GM23338 (cell line): ENCODE results near the gene F2. TPM values are rescaled to one million over a fixed set of nuclear protein-coding genes. Genes with fewer than 3 reads are reported as not detected.

Experiments
- ATAC-seq: fragments of 200-7000 bp; cut with Tn5 transposase; 3 replicates; pipeline ENCODE4 v1.9.1; 2020
- DNase-seq: peaks from one replicate; pipeline ENCODE4 v3.0.0-alpha.2; 2015; ENCODE audit warnings: low spot score
- H2AFZ ChIP-seq: fragments of 200-600 bp; sonication (generic); 2 replicates; pipeline ENCODE4 v1.8.0; 2016; ENCODE audit warnings: antibody characterized with exemption, mild to moderate bottlenecking, moderate library complexity
- H3F3A ChIP-seq: fragments of 200-600 bp; sonication (generic); replicated peaks from 2 replicates; pipeline ENCODE4 v1.8.0; 2017; ENCODE audit warnings: antibody characterized with exemption, mixed run types, low read depth
- H3K27ac ChIP-seq: fragments of 200-600 bp; sonication (generic); 2 replicates; pipeline ENCODE4 v1.6.1; 2016; ENCODE audit warnings: low read depth
- H3K27me3 ChIP-seq: fragments of 200-600 bp; sonication (generic); 2 replicates; pipeline ENCODE4 v1.8.0; 2016; ENCODE audit warnings: mild to moderate bottlenecking, mixed run types, moderate library complexity; ENCODE audit not compliant: insufficient read depth
- H3K36me3 ChIP-seq: fragments of 200-600 bp; sonication (generic); 2 replicates; pipeline ENCODE4 v1.8.0; 2016; ENCODE audit warnings: mild to moderate bottlenecking; ENCODE audit not compliant: insufficient read depth
- H3K4me1 ChIP-seq: fragments of 200-600 bp; sonication (generic); 2 replicates; pipeline ENCODE4 v1.8.0; 2016; ENCODE audit warnings: mild to moderate bottlenecking, moderate library complexity; ENCODE audit not compliant: insufficient read depth
- H3K4me2 ChIP-seq: fragments of 200-600 bp; sonication (generic); 2 replicates; pipeline ENCODE4 v1.7.1; 2017; ENCODE audit warnings: mixed run types
- H3K4me3 ChIP-seq: fragments of 200-600 bp; sonication (generic); 2 replicates; pipeline ENCODE4 v1.6.1; 2016; ENCODE audit warnings: mixed run types
- H3K79me2 ChIP-seq: fragments of 200-600 bp; sonication (generic); replicated peaks from 2 replicates; pipeline ENCODE4 v1.8.0; 2017; ENCODE audit warnings: mild to moderate bottlenecking; ENCODE audit not compliant: insufficient read depth
- H3K9me2 ChIP-seq: fragments of 200-600 bp; sonication (generic); 2 replicates; pipeline ENCODE4 v1.8.0; 2017; ENCODE audit not compliant: insufficient read depth
- H4K20me1 ChIP-seq: fragments of 200-600 bp; sonication (generic); replicated peaks from 2 replicates; pipeline ENCODE4 v1.8.0; 2017; ENCODE audit warnings: mild to moderate bottlenecking; ENCODE audit not compliant: insufficient read depth
- H3K27ac Mint-ChIP-seq: 2 replicates; pipeline ENCODE4 v1.8.0; 2020; ENCODE audit warnings: inconsistent platforms, mild to moderate bottlenecking, moderate library complexity, mixed read lengths
- H3K27me3 Mint-ChIP-seq: 3 replicates; pipeline ENCODE4 v1.8.0; 2022; ENCODE audit warnings: low read depth, mild to moderate bottlenecking, moderate library complexity, mixed read lengths, inconsistent platforms; ENCODE audit not compliant: insufficient read depth, poor library complexity
- H3K36me3 Mint-ChIP-seq: 3 replicates; pipeline ENCODE4 v1.8.0; 2021; ENCODE audit warnings: low read depth, mild to moderate bottlenecking, inconsistent platforms, moderate library complexity, mixed read lengths
- H3K4me1 Mint-ChIP-seq: 3 replicates; pipeline ENCODE4 v1.8.0; 2020; ENCODE audit warnings: mild to moderate bottlenecking, inconsistent platforms, mixed read lengths
- H3K4me3 Mint-ChIP-seq: 3 replicates; pipeline ENCODE4 v1.8.0; 2021; ENCODE audit warnings: moderate library complexity, mild to moderate bottlenecking, inconsistent platforms, mixed read lengths
- H3K9me3 Mint-ChIP-seq: 3 replicates; pipeline ENCODE4 v1.8.0; 2020; ENCODE audit warnings: moderate library complexity, mild to moderate bottlenecking, inconsistent platforms, mixed read lengths
- CREB1 ChIP-seq: fragments of 250-450 bp; sonication (Bioruptor Pico); IDR thresholded peaks from 2 replicates; pipeline ENCODE4 v1.5.0; 2020; ENCODE audit warnings: low read depth, mild to moderate bottlenecking, moderate library complexity
- CTCF ChIP-seq, 2 experiments: fragments of 200-600 bp in 1 of 2; sonication (generic) in 1 of 2; conservative IDR thresholded peaks; 2 replicates each; pipeline versions ENCODE4 v1.5.1 to v1.6.1; 2016 to 2017; ENCODE audit warnings: antibody characterized with exemption in 2 of 2, low read depth in 2 of 2, mild to moderate bottlenecking in 2 of 2, moderate library complexity in 1 of 2
- ETS1 ChIP-seq: IDR thresholded peaks from 2 replicates; pipeline ENCODE4 v1.6.1; 2016; ENCODE audit warnings: antibody characterized with exemption
- EZH2phosphoT487 ChIP-seq: fragments of 200-600 bp; sonication (generic); IDR thresholded peaks from one replicate; pipeline ENCODE4 v1.8.1; 2018; ENCODE audit warnings: antibody characterized with exemption; ENCODE audit not compliant: unreplicated experiment
- JUNB ChIP-seq: IDR thresholded peaks from one replicate; pipeline ENCODE4 v1.6.1; 2016; ENCODE audit warnings: antibody characterized with exemption; ENCODE audit not compliant: unreplicated experiment
- NANOG ChIP-seq: IDR thresholded peaks from 2 replicates; pipeline ENCODE4 v1.6.1; 2016; ENCODE audit warnings: antibody characterized with exemption, borderline replicate concordance
- POLR2AphosphoS5 ChIP-seq: IDR thresholded peaks from 2 replicates; pipeline ENCODE4 v1.6.1; 2016; ENCODE audit warnings: antibody characterized with exemption, low read depth
- STAT1 ChIP-seq: IDR thresholded peaks from one replicate; pipeline ENCODE4 v1.6.1; 2016; ENCODE audit warnings: antibody characterized with exemption; ENCODE audit not compliant: unreplicated experiment
- ZNF331 ChIP-seq: fragments of 250-450 bp; sonication (Bioruptor Pico); IDR thresholded peaks from 2 replicates; pipeline ENCODE4 v1.5.0; 2020; ENCODE audit warnings: low read depth, mild to moderate bottlenecking, moderate library complexity
- ZNF462 ChIP-seq: fragments of 250-450 bp; sonication (Bioruptor Pico); IDR thresholded peaks from 2 replicates; pipeline ENCODE4 v1.5.0; 2020; ENCODE audit warnings: mild to moderate bottlenecking, moderate library complexity
- polyA plus RNA-seq: library from polyadenylated mRNA; unstranded; fragments of >200 nt; fragmentation: Nextera tagmentation; extraction: Ambion mirVana; gene quantifications from 2 replicates; pipeline ENCODE4 v1.2.1, GENCODE V29; 2016
- total RNA-seq: library from RNA; depleted of rRNA; stranded (reverse); fragments of >200 nt; shearing (Covaris generic); gene quantifications from 2 replicates; pipeline ENCODE4 v1.2.3, GENCODE V29; 2014

Gene F2
- total and polyA plus RNA-seq, 2 experiments from 2014 or later: 0.21 TPM; not detected in 1

- no peaks in the 10 kb centered on the region for H3K9me3 Mint-ChIP-seq
- Histone ChIP-seq H3K27me3 (no peaks in the 10 kb centered on the region), H4K20me1 (peaks cover 20% of the 10 kb centered on the region), H3F3A (no peaks in the 10 kb centered on the region), H3K79me2 (no peaks in the 10 kb centered on the region), H3K27ac (no peak overlapping the region), H3K4me2 (no peak overlapping the region), H3K4me3 (no peak overlapping the region), H2AFZ (no peak overlapping the region), H3K36me3 (peaks cover 83% of the 10 kb centered on the region), H3K4me1 (peaks cover 9% of the 10 kb centered on the region), H3K9me2 (no peaks in the 10 kb centered on the region)
- TF ChIP-seq STAT1 (no peak), EZH2phosphoT487 (no peak), CTCF (conservative IDR thresholded peaks at IDR 0.05; ENCODE audit: low read depth in 2 of 2) (no peak), ZNF331 (no peak), ETS1 (no peak)
- H3K4me1 Mint-ChIP-seq: peaks cover 17% of the 10 kb centered on the region; the same call in 2 of the 3 replicates
- H3K36me3 Mint-ChIP-seq: peaks cover 84% of the 10 kb centered on the region
- DNase-seq: no peak
- no peak for ATAC-seq
- H3K4me3 Mint-ChIP-seq: no peak overlapping the region
- no peaks in the 10 kb centered on the region for H3K27me3 Mint-ChIP-seq
- no peak overlapping the region for H3K27ac Mint-ChIP-seq
Observed at GRCh38 chr11:46761807-46762206, 42.8 kb downstream of the F2 start.

GRCh38 chr11:46762248-46762647, 43.2 kb downstream of the F2 start:
- DNase-seq: no peak
- Histone ChIP-seq H3K9me2 (no peaks in the 10 kb centered on the region), H3F3A (no peaks in the 10 kb centered on the region), H3K79me2 (no peaks in the 10 kb centered on the region), H3K36me3 (peaks cover 85% of the 10 kb centered on the region), H3K4me1 (peaks cover 14% of the 10 kb centered on the region), H4K20me1 (peaks cover 20% of the 10 kb centered on the region), H2AFZ (no peak overlapping the region), H3K27me3 (no peaks in the 10 kb centered on the region), H3K27ac (no peak overlapping the region), H3K4me2 (no peak overlapping the region), H3K4me3 (no peak overlapping the region)
- H3K36me3 Mint-ChIP-seq: peaks cover 81% of the 10 kb centered on the region
- no peak for ATAC-seq
- H3K9me3 Mint-ChIP-seq: no peaks in the 10 kb centered on the region
- no peaks in the 10 kb centered on the region for H3K27me3 Mint-ChIP-seq
- H3K27ac Mint-ChIP-seq: no peak overlapping the region
- no peak overlapping the region for H3K4me3 Mint-ChIP-seq
- peaks cover 17% of the 10 kb centered on the region; the same call in 2 of the 3 replicates for H3K4me1 Mint-ChIP-seq
- TF ChIP-seq ZNF462 (CRISPR knock-in tag) (no peak), EZH2phosphoT487 (no peak), POLR2AphosphoS5 (no peak), CTCF (conservative IDR thresholded peaks at IDR 0.05; ENCODE audit: low read depth in 2 of 2) (no peak), JUNB (no peak), NANOG (no peak), CREB1 (no peak)
